Mammary epithelial cell (primary cell): ENCODE results near the gene HOXB4.

Experiments used
- CTCF ChIP-seq, 2 donors: IDR thresholded peaks in 1 of 2; conservative IDR thresholded peaks in 1 of 2; 2 replicates each; pipeline ENCODE4 v1.5.1; 2011 to 2012; ENCODE audit warnings: inconsistent platforms in 2 of 2, low read length in 2 of 2, mild to moderate bottlenecking in 2 of 2, control low read depth in 1 of 2, low read depth in 1 of 2; ENCODE audit not compliant: insufficient read depth in 1 of 2; ENCODE audit errors: extremely low read depth in 1 of 2
- EZH2 ChIP-seq: IDR thresholded peaks from 2 replicates; pipeline ENCODE4 v1.6.1; 2012; ENCODE audit warnings: low read length, inconsistent platforms, borderline replicate concordance

GRCh38 chr17:48601207-48601538, 23.0 kb upstream of the HOXB4 start:
- TF ChIP-seq CTCF (conservative IDR thresholded peaks at IDR 0.05 in 1 of 2, IDR thresholded peaks at IDR 0.05 in 1 of 2; ENCODE audit: extremely low read depth in 1 of 2, insufficient read depth in 1 of 2, low read depth in 1 of 2, low read length in 2 of 2) (no peak), EZH2 (no peak)
